ENCODE results near the gene FHIT.
"Not testable (repeated sequence)": the region's sequence is repeated elsewhere in the genome, so short reads cannot be mapped to it uniquely, and the experiment has no call there.

The FHIT gene

GRCh38 chr3:60989626-60990441, 261.4 kb downstream of the FHIT start:
- DNase-seq (ENCODE audit: low read depth) = no peak

GRCh38 chr3:60987191-60987590, 264.1 kb downstream of the FHIT start:
- not testable (repeated sequence) for DNase-seq (ENCODE audit: low read depth)

GRCh38 chr3:60986552-60986951, 264.7 kb downstream of the FHIT start:
- DNase-seq (ENCODE audit: low read depth) = no peak

GRCh38 chr3:60983906-60984305, 267.3 kb downstream of the FHIT start:
- no peak for DNase-seq (ENCODE audit: low read depth)

- DNase-seq (ENCODE audit: low read depth) = no peak
Measured at GRCh38 chr3:60980342-60980692, 270.9 kb downstream of the FHIT start.

- DNase-seq (ENCODE audit: low read depth) = no peak
Measured at GRCh38 chr3:60979461-60980341, 271.6 kb downstream of the FHIT start.

GRCh38 chr3:60973321-60973720, 277.9 kb downstream of the FHIT start:
- no peak for DNase-seq (ENCODE audit: low read depth)

GRCh38 chr3:60972599-60972998, 278.7 kb downstream of the FHIT start:
- DNase-seq (ENCODE audit: low read depth) = no peak

- DNase-seq (ENCODE audit: low read depth) = no peak
Measured at GRCh38 chr3:60970850-60971249, 280.4 kb downstream of the FHIT start.

GRCh38 chr3:60967141-60967540, 284.1 kb downstream of the FHIT start:
- DNase-seq (ENCODE audit: low read depth) = no peak

GRCh38 chr3:60957541-60957940, 293.7 kb downstream of the FHIT start:
- DNase-seq (ENCODE audit: low read depth) = no peak

- DNase-seq (ENCODE audit: low read depth) = no peak
Measured at GRCh38 chr3:60956729-60957128, 294.5 kb downstream of the FHIT start.

GRCh38 chr3:60955034-60955433, 296.2 kb downstream of the FHIT start:
- DNase-seq (ENCODE audit: low read depth) = no peak

GRCh38 chr3:60954048-60954447, 297.2 kb downstream of the FHIT start:
- no peak for DNase-seq (ENCODE audit: low read depth)

- DNase-seq (ENCODE audit: low read depth) = no peak
Measured at GRCh38 chr3:60953351-60953750, 297.9 kb downstream of the FHIT start.

GRCh38 chr3:60952055-60952454, 299.2 kb downstream of the FHIT start:
- no peak for DNase-seq (ENCODE audit: low read depth)

GRCh38 chr3:60949146-60949545, 302.1 kb downstream of the FHIT start:
- DNase-seq (ENCODE audit: low read depth) = no peak

- no peak for DNase-seq (ENCODE audit: low read depth)
Measured at GRCh38 chr3:60948488-60948887, 302.8 kb downstream of the FHIT start.

GRCh38 chr3:60935709-60936108, 315.5 kb downstream of the FHIT start:
- no peak for DNase-seq (ENCODE audit: low read depth)

GRCh38 chr3:60933824-60934223, 317.4 kb downstream of the FHIT start:
- no peak for DNase-seq (ENCODE audit: low read depth)

- no peak for DNase-seq (ENCODE audit: low read depth)
Measured at GRCh38 chr3:60932643-60933042, 318.6 kb downstream of the FHIT start.

GRCh38 chr3:60932170-60932569, 319.1 kb downstream of the FHIT start:
- DNase-seq (ENCODE audit: low read depth) = no peak

- DNase-seq (ENCODE audit: low read depth) = no peak
Measured at GRCh38 chr3:60931452-60931851, 319.8 kb downstream of the FHIT start.
